HG03095 (cell line): Measurements from ENCODE around the gene FGD3.

Experiments used
- ATAC-seq: cut with Tn5 transposase; IDR thresholded peaks from one replicate; pipeline ENCODE4 v1.9.1; 2021; ENCODE audit warnings: moderate library complexity; ENCODE audit not compliant: unreplicated experiment

Gene FGD3

GRCh38 chr9:93049491-93049890, 102.2 kb downstream of the FGD3 start:
- no peak for ATAC-seq

GRCh38 chr9:93050231-93050630, 102.9 kb downstream of the FGD3 start:
- ATAC-seq = no peak

GRCh38 chr9:93051680-93052089, 104.4 kb downstream of the FGD3 start:
- no peak for ATAC-seq

- ATAC-seq = no peak
Measured at GRCh38 chr9:93052791-93053540, 105.6 kb downstream of the FGD3 start.

- ATAC-seq = no peak
Measured at GRCh38 chr9:93053781-93054331, 106.5 kb downstream of the FGD3 start.

- no peak for ATAC-seq
Measured at GRCh38 chr9:93054758-93055704, 107.7 kb downstream of the FGD3 start.

GRCh38 chr9:93057042-93057702, 109.8 kb downstream of the FGD3 start:
- ATAC-seq = no peak

GRCh38 chr9:93057703-93058354, 110.5 kb downstream of the FGD3 start:
- no peak for ATAC-seq

GRCh38 chr9:93058355-93059010, 111.2 kb downstream of the FGD3 start, which contains the start of gene SUSD3:
Gene SUSD3 (plus strand): TSS chr9:93058701. CDS start chr9:93058743, 42 bp downstream.
- ATAC-seq = peak; percentile 46

- ATAC-seq = no peak
Measured at GRCh38 chr9:93059011-93059714, 111.8 kb downstream of the FGD3 start.

GRCh38 chr9:93059715-93060578, 112.6 kb downstream of the FGD3 start:
- no peak for ATAC-seq

- no peak for ATAC-seq
Measured at GRCh38 chr9:93060746-93061259, 113.5 kb downstream of the FGD3 start.

GRCh38 chr9:93061260-93061751, 114.0 kb downstream of the FGD3 start:
- no peak for ATAC-seq

- ATAC-seq = peak; percentile 33
Measured at GRCh38 chr9:93061791-93062763, 114.8 kb downstream of the FGD3 start.

GRCh38 chr9:93064392-93065134, 117.2 kb downstream of the FGD3 start:
- peak; percentile 89 for ATAC-seq

- ATAC-seq = no peak
Measured at GRCh38 chr9:93065135-93065720, 117.9 kb downstream of the FGD3 start.
